Kasumi-1 (cell line): ENCODE measurements around the gene GGTA1.
"Not testable (repeated sequence)": the region's sequence is repeated elsewhere in the genome, so short reads cannot be mapped to it uniquely, and the experiment has no call there.

Experiments used
- DNase-seq, 2 experiments: peaks; one replicate each; lab custom pipeline; 2025; lab: John Stamatoyannopoulos, UW

GGTA1 gene

GRCh38 chr9:121499427-121500164, at the start of gene GGTA1:
Gene GGTA1, minus strand, starts transcription at chr9:121499844. Its CDS starts 31,922 bp downstream, at chr9:121467922.
- DNase-seq = peak; percentile 70 to 76

- no peak for DNase-seq
These were observed 49.0 kb upstream of the GGTA1 start for GRCh38 chr9:121548666-121549065.

GRCh38 chr9:121545875-121546423, 46.3 kb upstream of the GGTA1 start:
- DNase-seq = peak; percentile 68 to 78

GRCh38 chr9:121545150-121545874, 45.7 kb upstream of the GGTA1 start:
- DNase-seq = no peak

GRCh38 chr9:121542025-121542424, 42.4 kb upstream of the GGTA1 start:
- DNase-seq = no peak

GRCh38 chr9:121541256-121541655, 41.6 kb upstream of the GGTA1 start:
- no peak for DNase-seq

GRCh38 chr9:121538221-121538620, 38.6 kb upstream of the GGTA1 start:
- peak; percentile 35 to 56 for DNase-seq

- DNase-seq = peak; percentile 8 to 17
These were observed 37.6 kb upstream of the GGTA1 start for GRCh38 chr9:121537283-121537682.

- no peak for DNase-seq
These were observed 33.2 kb upstream of the GGTA1 start for GRCh38 chr9:121532881-121533280.

- DNase-seq = peak; percentile 44 to 55
These were observed 29.8 kb upstream of the GGTA1 start for GRCh38 chr9:121529237-121529987.

- no peak for DNase-seq
These were observed 29.0 kb upstream of the GGTA1 start for GRCh38 chr9:121528642-121529041.

- no peak for DNase-seq
These were observed 27.7 kb upstream of the GGTA1 start for GRCh38 chr9:121527371-121527770.

- DNase-seq = not testable (repeated sequence)
These were observed 20.0 kb upstream of the GGTA1 start for GRCh38 chr9:121519688-121520087.

GRCh38 chr9:121518634-121519033, 19.0 kb upstream of the GGTA1 start:
- no peak for DNase-seq

- DNase-seq = peak; percentile 38 to 55
These were observed 13.5 kb upstream of the GGTA1 start for GRCh38 chr9:121513166-121513565.

- peak; percentile 96 to 97 for DNase-seq
These were observed 11.3 kb upstream of the GGTA1 start for GRCh38 chr9:121510766-121511550.

GRCh38 chr9:121509180-121509579, 9.5 kb upstream of the GGTA1 start:
- DNase-seq = no peak

- no peak for DNase-seq
These were observed 8.8 kb upstream of the GGTA1 start for GRCh38 chr9:121508415-121508814.

- no peak for DNase-seq
These were observed 6.5 kb upstream of the GGTA1 start for GRCh38 chr9:121505903-121506735.

- DNase-seq = peak; percentile 72 to 77
These were observed 3.8 kb upstream of the GGTA1 start for GRCh38 chr9:121503444-121503843.

GRCh38 chr9:121500165-121500478, 478 bp upstream of the GGTA1 start:
- no peak for DNase-seq
